Ovary (tissue), 3 donors: Measurements from ENCODE around the gene DOCK4.

ENCODE experiments used
- CTCF ChIP-seq, 3 donors: fragments of 450-650 bp in 2 of 3; fragments of 200-600 bp in 1 of 3; IDR thresholded peaks; one replicate each; pipeline versions ENCODE4 v1.5.1 to v1.8.0; 2016 to 2022; ENCODE audit warnings: antibody characterized with exemption in 3 of 3, mild to moderate bottlenecking in 1 of 3
- EP300 ChIP-seq: sonication (generic); formaldehyde crosslinking; IDR thresholded peaks from one replicate; pipeline ENCODE4 v1.6.1; 2017; ENCODE audit warnings: antibody characterized with exemption
- POLR2A ChIP-seq: fragments of 450-650 bp; IDR thresholded peaks from one replicate; pipeline ENCODE4 v1.6.1; 2017; ENCODE audit warnings: antibody characterized with exemption, mild to moderate bottlenecking, moderate library complexity
- donor health status: DM: no; HTN: no; CAD: no.

GRCh38 chr7:112156412-112156811 lies 49.8 kb downstream of the DOCK4 start:
- TF ChIP-seq CTCF (IDR thresholded peaks at IDR 0.05) (no peak), POLR2A (no peak), EP300 (no peak)
